ENCODE measurements around the gene BCAT1.
"Not testable (repeated sequence)": the region's sequence is repeated elsewhere in the genome, so short reads cannot be mapped to it uniquely, and the experiment has no call there.

Gene BCAT1

GRCh38 chr12:24852420-24852819 lies 96.5 kb downstream of the BCAT1 start:
- DNase-seq, result no peak

DNA sequence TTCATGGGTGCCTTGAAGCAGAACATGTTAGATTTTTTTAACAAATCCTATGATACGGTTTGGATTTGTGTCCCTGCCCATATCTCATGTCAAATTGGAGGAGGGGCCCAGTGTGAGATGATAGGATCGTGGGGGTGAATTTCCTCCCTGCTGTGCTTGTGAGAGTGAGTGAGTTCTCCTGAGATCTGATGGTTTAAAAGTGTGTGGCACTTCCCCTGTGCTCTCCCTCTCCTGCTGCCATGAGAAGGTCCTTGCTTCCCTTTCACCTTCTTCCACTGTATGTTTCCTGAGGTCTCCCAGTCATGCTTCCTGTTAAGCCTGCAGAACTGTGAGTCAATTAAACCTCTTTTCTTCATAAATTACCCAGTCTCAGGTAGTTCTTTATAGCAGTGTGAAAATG lies 97.0 kb downstream of the BCAT1 start:
- not testable (repeated sequence) for DNase-seq

GRCh38 chr12:24851341-24851740 lies 97.6 kb downstream of the BCAT1 start:
- no peak for DNase-seq

- peak; percentile 43 for DNase-seq
Observed at GRCh38 chr12:24850496-24850895, 98.4 kb downstream of the BCAT1 start.

DNA sequence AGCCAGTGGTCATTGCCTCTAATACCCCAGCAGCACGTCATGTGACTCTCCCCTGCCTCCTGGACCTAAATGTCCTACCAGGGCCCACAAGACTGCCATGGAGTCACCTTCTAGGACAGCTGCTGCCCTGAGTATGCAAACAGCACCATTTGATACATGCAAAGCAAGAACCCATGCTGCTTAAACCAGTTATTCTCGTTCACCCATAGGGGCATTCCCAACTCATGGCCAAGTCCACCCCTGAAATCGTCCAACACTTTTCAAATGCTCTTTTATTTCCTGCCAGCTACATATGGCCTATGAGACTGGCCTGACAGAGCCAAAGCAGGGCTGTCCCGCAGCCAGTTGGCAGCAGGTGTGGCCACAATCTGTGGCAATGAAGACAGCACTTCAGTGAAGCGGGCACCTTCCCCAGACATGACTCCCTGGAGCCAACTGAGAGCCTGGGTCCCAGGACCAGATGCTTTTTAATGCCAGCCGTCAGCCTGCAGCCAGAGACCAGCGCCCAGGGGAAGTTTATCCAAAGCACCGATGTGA lies 99.9 kb downstream of the BCAT1 start:
- no peak for DNase-seq

- DNase-seq, result no peak
Observed at GRCh38 chr12:24846689-24847088, 102.2 kb downstream of the BCAT1 start.

DNA sequence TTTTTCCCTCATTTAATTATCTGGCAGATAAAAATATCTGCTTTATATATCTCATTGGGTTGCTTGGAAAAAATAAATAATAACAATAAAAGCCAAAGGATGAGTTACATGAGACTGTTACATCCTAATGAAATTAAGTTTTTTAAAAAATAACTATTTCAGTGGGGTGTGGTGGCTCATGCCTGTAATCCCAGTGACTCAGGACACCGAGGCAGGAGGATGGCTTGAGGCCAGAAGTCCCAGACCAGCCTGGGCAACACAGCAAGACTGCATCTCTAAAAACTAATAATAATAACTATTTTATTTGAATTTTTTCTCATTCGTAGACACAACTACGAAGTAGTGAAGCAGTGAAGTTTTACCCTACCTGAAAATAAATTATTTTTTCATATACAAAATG lies 103.3 kb downstream of the BCAT1 start:
- no peak for DNase-seq

GRCh38 chr12:24840046-24840800 lies 108.7 kb downstream of the BCAT1 start:
- DNase-seq, result no peak

GRCh38 chr12:24839268-24839791 lies 109.6 kb downstream of the BCAT1 start:
- no peak for DNase-seq

- DNase-seq, result peak; percentile 97
Observed at GRCh38 chr12:24838531-24838950, 110.4 kb downstream of the BCAT1 start.

- DNase-seq, result no peak
Observed at GRCh38 chr12:24835377-24835776, 113.5 kb downstream of the BCAT1 start.

- DNase-seq, result no peak
Observed at GRCh38 chr12:24833513-24833912, 115.4 kb downstream of the BCAT1 start.

DNA sequence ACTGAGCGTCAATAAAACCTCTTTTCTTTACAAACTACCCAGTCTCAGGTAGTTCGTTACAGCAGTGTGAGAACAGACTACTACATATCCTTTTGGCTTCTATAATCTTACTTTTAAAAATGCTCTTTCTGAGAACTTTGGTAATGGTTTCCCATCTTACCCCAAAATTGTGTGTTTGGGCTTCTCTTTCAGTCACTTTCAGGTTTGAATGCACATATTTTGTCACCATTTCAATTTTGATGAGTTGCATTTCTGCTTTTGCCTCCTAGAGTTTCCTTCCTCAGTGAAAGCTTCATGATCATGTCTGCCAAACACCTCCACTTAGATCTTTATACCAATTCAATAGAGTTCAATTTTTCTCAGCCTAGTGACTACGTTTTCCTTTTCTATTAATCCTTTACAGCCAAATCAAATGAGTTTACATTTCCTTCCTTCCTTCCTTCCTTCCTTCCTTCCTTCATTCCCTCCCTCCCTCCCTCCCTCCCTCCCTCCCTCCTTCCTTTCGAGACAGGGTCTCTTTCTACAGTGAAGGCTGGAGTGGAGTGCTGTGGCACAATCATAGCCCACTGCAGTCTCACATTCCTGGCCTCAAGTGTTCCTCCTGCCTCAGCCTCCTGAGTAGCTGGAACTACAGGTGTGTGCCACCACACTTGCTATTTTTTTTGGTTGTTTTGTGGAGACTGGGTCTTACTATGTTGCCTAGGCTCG lies 124.9 kb downstream of the BCAT1 start:
- DNase-seq, result peak; percentile 47

DNA sequence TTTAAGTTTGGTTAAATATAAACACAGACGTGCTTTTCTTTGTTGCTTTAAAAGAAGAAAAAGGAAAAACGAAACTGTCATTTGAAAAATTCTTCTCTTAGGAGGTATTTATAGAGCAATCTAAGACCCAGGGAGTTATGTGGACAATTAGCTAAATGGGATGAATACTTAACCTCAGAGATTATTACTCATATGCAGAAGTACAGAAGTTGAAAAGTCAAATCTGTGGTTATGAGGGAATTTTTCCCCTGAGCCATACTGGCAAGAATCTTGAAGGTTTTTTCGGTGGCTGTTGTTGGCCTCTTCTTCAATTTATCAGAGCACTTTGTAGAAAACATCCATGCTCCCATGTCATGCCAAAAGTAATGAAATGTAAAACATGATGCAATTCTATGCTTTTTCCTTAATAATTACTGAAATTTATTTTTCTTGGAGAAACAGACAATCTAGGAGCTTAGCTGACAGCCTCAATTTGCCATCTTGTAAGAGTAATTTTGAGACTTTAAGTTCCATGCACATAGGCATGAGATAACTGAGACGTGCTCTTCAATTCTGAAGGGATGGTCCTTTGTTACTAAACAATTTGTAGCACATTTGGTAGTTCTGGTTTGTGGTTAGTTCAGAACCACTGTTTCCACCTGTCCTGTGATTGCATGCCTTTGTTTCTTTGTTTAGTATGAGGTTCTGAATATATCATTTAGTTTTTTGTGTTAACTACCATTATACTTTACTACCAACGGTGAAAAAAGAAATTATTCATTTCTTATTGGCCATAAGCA lies 126.6 kb downstream of the BCAT1 start:
- peak; percentile 51 for DNase-seq

- no peak for DNase-seq
Observed at GRCh38 chr12:24821691-24822090, 127.2 kb downstream of the BCAT1 start.

GRCh38 chr12:24820872-24821271 lies 128.0 kb downstream of the BCAT1 start:
- DNase-seq, result no peak

GRCh38 chr12:24818351-24818750 lies 130.6 kb downstream of the BCAT1 start:
- DNase-seq, result no peak

- DNase-seq, result no peak
Observed at GRCh38 chr12:24815114-24815423, 133.8 kb downstream of the BCAT1 start.

DNA sequence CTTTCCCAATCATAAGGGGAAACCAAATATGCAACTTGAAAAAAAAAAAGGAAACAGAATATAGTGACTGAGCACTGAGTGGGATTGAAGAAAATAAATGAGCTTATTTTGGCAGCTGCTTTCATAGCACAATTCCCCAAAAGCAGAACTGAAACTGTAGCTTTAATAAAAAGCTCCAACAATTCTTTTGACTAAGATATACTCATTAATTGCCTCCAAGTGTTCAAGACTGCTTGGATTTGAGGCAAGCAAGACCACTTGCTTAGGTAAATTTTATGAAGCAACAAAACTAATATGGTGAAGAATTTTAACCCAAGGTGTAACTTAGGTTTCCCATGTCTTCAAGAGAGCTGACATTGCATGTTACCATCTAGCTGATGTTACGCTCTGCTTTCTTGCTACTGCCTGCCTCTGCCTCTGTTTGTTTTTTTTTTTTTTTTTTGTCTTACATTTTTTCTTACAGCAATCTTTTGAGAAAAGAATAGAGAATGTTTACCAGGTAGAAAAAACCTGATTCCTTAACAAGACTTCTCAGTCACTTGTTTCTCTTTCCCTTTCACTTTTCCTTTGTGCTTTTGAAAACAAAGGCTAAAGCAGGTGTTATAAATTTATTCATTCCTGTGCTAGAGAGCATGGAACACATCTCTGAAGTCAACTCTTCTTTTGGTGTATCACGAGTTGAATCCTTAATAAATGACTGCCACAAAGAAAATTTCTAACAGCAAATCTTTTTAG lies 134.4 kb downstream of the BCAT1 start:
- peak; percentile 91 for DNase-seq

DNA sequence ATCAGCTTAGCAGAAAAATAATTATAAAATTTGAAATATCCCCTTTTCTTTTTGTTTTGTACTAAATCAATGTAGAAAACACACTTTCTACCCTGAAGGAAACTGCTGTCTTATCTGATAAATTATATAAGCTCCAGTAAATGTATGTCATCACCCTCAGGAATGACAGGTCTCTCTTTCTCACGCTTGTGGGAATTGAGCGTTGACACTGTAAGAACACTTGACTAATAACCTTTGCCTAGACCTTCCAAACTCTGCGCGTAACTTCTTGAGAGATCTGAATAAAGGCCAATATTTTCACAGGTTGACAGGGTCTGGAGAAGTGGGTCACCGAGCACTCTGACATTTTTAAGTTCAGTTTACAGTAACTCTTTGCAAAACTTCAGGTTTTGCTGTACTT lies 138.5 kb downstream of the BCAT1 start:
- no peak for DNase-seq

DNA sequence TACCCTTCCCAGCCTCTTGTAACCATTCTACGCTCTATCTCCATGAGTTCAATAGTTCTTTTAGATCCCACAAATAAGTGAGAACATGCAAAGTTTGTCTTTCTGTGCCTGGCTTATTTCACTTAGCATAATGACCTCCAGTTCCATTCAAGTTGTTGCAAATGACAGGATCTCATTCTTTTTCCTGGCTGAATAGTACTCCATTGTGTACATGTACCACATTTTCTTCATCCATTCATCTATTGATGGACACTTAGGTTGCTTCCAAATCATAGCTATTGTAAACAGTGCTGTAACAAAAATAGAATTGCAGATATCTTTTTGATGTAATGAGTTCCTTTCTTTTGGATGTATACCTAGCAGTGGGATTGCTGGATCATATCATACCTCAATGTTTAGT lies 139.6 kb downstream of the BCAT1 start:
- not testable (repeated sequence) for DNase-seq

DNA sequence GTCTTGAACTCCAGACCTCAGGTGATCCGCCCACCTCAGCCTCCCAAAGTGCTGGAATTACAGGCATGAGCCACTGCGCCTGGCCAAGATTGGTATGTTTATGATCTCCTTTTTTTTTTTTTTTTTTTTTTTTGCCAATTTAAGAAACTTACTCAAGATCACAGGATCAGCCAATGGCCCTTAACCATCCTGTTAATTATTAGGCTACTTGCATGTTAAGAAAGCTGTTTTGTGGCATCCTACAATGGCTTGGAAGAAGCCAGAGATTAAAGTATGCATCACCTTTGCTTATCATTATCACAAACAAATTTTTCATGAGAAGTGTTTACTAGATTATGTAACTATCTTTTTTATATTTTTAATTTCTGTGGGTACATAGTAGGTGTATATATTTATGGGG lies 140.2 kb downstream of the BCAT1 start:
- DNase-seq, result no peak

GRCh38 chr12:24806386-24806785 lies 142.5 kb downstream of the BCAT1 start:
- DNase-seq, result no peak

All from MV-4-11 (cell line).